Pancreas (tissue), 10 donors: ENCODE measurements around the gene MEF2C. TPM values are rescaled to one million over a fixed set of nuclear protein-coding genes. Genes with fewer than 3 reads are reported as not detected.
A peak's percentile ranks its signal among the peaks of the same experiment; 100 is the strongest.

ENCODE experiments used
- ATAC-seq, 4 donors: fragments of 200-7000 bp; cut with Tn5 transposase; one replicate each; pipeline versions ENCODE4 v1.8.0 to v1.9.1; 2020; ENCODE audit warnings: mild to moderate bottlenecking in 4 of 4, moderate library complexity in 4 of 4
- DNase-seq, 6 donors: peaks; one replicate each; pipeline ENCODE4 v3.0.0-alpha.2; 2020
- FAIRE-seq: peaks from 2 replicates; lab custom pipeline; 2012; peaks lifted over from hg19 to GRCh38; lab: Jason Lieb, UNC
- H3K27ac ChIP-seq, 4 donors: fragments of 200-600 bp; sonication (generic); 1 replicate in 3 of 4; 2 replicates in 1 of 4; pipeline versions ENCODE4 v1.5.0 to v1.8.0; 2020
- H3K27me3 ChIP-seq, 4 donors: fragments of 200-600 bp; one replicate each; pipeline ENCODE4 v1.8.0; 2021
- H3K36me3 ChIP-seq, 3 donors: fragments of 200-600 bp; sonication (generic) in 1 of 3; one replicate each; pipeline versions ENCODE4 v1.5.0 to v1.8.0; 2020 to 2021
- H3K4me1 ChIP-seq, 3 donors: fragments of 200-600 bp; one replicate each; pipeline ENCODE4 v1.8.0; 2021
- H3K4me3 ChIP-seq, 4 donors: fragments of 200-600 bp; sonication (generic) in 2 of 4; one replicate each; pipeline versions ENCODE4 v1.5.0 to v1.8.0; 2020 to 2021
- H3K9me3 ChIP-seq, 4 donors: fragments of 200-600 bp; one replicate each; pipeline ENCODE4 v1.8.0; 2021
- whole genome bisulfite sequencing, 2 donors: extraction: QIAGEN DNeasy Blood & Tissue Kit; methylation state at CpG; one replicate each; pipeline ENCODE4 v1.1.7; 2013; 5-methylcytosine and 5-hydroxymethylcytosine counted together
- intact Hi-C, 3 donors: fragments of 100-400 bp; cut with DNase I; formaldehyde crosslinking; loops; one replicate each; pipeline versions ENCODE4 v1.11.1 to v1.14.2; 2022
- polyA plus RNA-seq, 2 donors: library from polyadenylated mRNA; stranded (reverse); fragments of 200-250 nt; gene quantifications; one replicate each; pipeline ENCODE4 v1.2.3, GENCODE V29; 2013
- total RNA-seq, 6 donors: library from RNA; stranded (reverse); fragmentation: NEBNext Ultra II Directional in 4 of 6; extraction: Animal tissue kit (Norgen Biotek cat#: 25700) in 4 of 6; gene quantifications; one replicate each; pipeline versions ENCODE4 v1.2.1 to v1.2.4, GENCODE V29; 2021 to 2023
- TF ChIP-seq, protein P1 (sequence below), 4 donors: fragments of 200-600 bp; sonication (generic) in 3 of 4; IDR thresholded peaks; one replicate each; pipeline versions ENCODE4 v1.5.0 to v1.8.0; 2021; ENCODE audit warnings: antibody characterized with exemption in 4 of 4
- donor health status: healthy with polysubstance abuse.
- donor health status: DM: no; HTN: no; CAD: no; lungs with moderate emphysema.
- donor health status: DM: no; HTN: no; CAD: no.
- donor health status: control.
- donor health status: control.
- donor health status: Bipolar disorder and iron deficiency.
- donor health status: DM: yes; HTN: yes; CAD: no.
- donor health status: DM: no; HTN: no; CAD: no.
- donor health status: DM: no; HTN: no; CAD: no.
- donor health status: DM: yes; HTN: yes; CAD: no.

The MEF2C gene
- total and polyA plus RNA-seq, 8 donors: 1.5 to 19.9 (median 4.8) TPM

DNA sequence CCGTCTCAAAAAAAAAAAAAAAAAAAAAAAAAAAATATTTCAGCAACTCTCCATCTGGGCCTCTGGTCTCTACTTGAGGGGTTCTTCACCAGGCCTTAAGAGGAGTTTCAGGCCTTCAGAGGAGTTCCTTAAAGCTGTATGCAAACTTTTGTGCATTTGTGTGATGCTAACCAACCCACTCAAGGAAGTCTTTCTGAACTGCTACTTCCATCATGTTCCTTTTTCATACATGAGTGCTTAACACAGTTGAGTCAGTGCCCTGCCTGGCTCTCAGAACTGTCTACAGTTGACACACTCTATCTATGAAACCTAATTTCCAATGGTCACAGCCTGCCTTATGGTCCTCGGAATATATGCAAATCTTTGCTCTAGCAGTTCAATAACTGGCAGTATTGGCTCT lies 146.5 kb downstream of the MEF2C start:
- H3K4me3 ChIP-seq: no peak overlapping the region
- intact Hi-C loops: no loop called here

DNA sequence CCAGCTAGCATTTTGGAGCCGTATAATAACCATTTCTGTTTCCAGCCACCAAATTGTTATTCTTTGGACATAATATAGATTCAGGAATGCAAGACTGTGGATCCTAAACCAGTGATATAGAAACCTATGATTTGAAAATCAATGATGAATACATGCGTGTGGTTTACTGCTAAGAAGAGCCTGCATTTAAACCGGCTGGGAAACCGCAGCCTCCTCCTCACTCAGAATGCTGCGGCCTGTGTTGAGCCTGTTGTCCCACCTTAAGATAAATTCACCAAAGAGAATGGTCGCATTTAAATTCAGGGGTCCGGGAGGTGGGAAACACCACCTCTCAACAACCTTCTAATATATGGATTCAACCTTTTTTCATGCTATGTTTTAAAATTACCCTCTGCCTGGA lies 148.0 kb downstream of the MEF2C start:
- no peak for FAIRE-seq
- no peaks in the 10 kb centered on the region for H3K4me1 ChIP-seq
- H3K4me3 ChIP-seq: no peak overlapping the region
- TF ChIP-seq, protein P1, sequence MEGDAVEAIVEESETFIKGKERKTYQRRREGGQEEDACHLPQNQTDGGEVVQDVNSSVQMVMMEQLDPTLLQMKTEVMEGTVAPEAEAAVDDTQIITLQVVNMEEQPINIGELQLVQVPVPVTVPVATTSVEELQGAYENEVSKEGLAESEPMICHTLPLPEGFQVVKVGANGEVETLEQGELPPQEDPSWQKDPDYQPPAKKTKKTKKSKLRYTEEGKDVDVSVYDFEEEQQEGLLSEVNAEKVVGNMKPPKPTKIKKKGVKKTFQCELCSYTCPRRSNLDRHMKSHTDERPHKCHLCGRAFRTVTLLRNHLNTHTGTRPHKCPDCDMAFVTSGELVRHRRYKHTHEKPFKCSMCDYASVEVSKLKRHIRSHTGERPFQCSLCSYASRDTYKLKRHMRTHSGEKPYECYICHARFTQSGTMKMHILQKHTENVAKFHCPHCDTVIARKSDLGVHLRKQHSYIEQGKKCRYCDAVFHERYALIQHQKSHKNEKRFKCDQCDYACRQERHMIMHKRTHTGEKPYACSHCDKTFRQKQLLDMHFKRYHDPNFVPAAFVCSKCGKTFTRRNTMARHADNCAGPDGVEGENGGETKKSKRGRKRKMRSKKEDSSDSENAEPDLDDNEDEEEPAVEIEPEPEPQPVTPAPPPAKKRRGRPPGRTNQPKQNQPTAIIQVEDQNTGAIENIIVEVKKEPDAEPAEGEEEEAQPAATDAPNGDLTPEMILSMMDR (IDR thresholded peaks at IDR 0.05): no peak
- no peak overlapping the region for H3K27ac ChIP-seq
- no peaks in the 10 kb centered on the region for H3K36me3 ChIP-seq
- H3K27me3 ChIP-seq: no peaks in the 10 kb centered on the region
- ATAC-seq: no peak
- no peaks in the 10 kb centered on the region for H3K9me3 ChIP-seq
- DNase-seq: no peak
- 85 to 87% methylated on average over 7 of the region's 7 CpGs for WGBS, 2 donors
- intact Hi-C loops: no loop called here

More for the DNA sequence above, 146.5 kb downstream of the MEF2C start:
- Histone ChIP-seq H3K36me3 (no peaks in the 10 kb centered on the region), H3K27me3 (no peaks in the 10 kb centered on the region), H3K9me3 (no peaks in the 10 kb centered on the region), H3K27ac (no peak overlapping the region), H3K4me1 (no peaks in the 10 kb centered on the region)
- no peak for FAIRE-seq
- no peak for DNase-seq
- no peak for ATAC-seq
- TF ChIP-seq, protein P1 (IDR thresholded peaks at IDR 0.05): no peak
- 76 to 83% methylated on average over 1 of the region's 2 CpGs for WGBS, 2 donors

DNA sequence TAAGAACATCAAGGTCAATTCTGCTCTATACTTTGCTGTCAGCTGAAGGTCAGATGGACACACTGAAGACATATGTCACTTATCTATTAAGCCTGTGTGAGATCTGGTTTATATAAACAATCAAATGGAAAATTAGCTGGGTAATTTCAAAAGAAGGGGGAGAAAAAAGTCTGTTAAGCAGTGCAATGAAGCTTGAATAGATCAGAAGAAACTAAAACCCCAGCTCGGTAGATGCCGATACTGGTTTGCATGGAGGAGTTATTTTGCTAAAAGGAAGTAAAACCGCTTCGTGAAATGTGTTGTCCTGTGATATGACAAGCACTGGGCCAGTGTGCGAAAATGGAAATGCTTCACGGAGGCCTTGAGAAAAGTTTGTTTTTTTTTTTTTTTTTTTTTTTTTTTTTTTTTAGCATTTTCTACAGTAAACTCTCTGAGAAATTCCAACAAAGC lies 148.8 kb downstream of the MEF2C start:
- Histone ChIP-seq H3K4me1 (no peaks in the 10 kb centered on the region), H3K27ac (no peak overlapping the region), H3K4me3 (no peak overlapping the region), H3K27me3 (no peaks in the 10 kb centered on the region), H3K9me3 (no peaks in the 10 kb centered on the region), H3K36me3 (no peaks in the 10 kb centered on the region)
- intact Hi-C loops: no loop called here
- WGBS, 2 donors: 70 to 84% methylated on average over 6 of the region's 6 CpGs
- peak in 1 of 4 donors; percentile 41 for ATAC-seq
- TF ChIP-seq, protein P1 (IDR thresholded peaks at IDR 0.05): no peak
- DNase-seq: no peak
- no peak for FAIRE-seq

DNA sequence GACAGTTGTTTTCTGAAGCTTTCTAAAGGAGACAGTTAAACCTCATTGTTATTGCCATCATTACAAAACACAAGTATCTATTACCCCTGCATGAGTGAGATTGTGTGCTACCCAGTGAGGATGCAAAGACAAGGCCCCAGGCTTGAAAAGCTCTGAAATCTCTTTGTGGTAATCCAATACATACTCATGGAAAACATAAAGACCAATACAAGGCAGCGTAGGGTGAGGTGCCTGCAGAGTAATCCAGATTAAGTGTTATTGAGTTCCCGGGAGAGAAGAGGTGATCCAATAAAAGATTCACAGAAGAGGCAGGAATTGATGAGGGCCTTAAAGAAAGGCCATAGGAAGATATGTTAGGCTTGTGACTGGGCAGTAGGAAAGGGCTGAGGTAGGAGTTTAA lies 150.1 kb downstream of the MEF2C start:
- no peaks in the 10 kb centered on the region for H3K9me3 ChIP-seq
- ATAC-seq: no peak
- H3K4me3 ChIP-seq: no peak overlapping the region
- FAIRE-seq: no peak
- TF ChIP-seq, protein P1 (IDR thresholded peaks at IDR 0.05): no peak
- no peak for DNase-seq
- intact Hi-C loops: no loop called here
- WGBS, 2 donors: 90 to 94% methylated on average over 2 of the region's 2 CpGs
- H3K27me3 ChIP-seq: no peaks in the 10 kb centered on the region
- no peak overlapping the region for H3K27ac ChIP-seq
- no peaks in the 10 kb centered on the region for H3K36me3 ChIP-seq
- H3K4me1 ChIP-seq: no peaks in the 10 kb centered on the region

DNA sequence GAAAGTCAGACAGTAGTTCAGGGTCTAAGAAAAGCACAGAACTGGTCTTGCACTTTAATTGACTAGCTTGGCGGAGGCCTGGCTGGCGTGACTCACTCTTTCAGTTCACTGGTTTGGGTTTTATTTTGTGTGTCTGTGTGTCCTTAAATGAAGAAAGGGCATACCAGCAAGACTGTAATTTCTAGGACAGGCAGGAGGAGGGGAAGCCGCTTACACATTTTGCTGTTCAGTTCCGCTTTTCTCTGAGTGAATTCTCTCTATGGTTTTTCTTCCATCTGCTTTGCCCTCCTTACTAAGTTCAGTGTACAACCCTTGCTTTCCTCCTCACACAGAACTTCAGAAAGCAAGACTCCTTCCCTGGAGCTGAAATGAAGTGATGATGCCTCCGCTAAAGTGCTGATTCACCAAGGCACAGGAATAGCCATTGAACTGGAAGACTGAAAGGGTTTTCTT lies 150.8 kb downstream of the MEF2C start:
- H3K9me3 ChIP-seq: no peaks in the 10 kb centered on the region
- H3K36me3 ChIP-seq: no peaks in the 10 kb centered on the region
- peak in 2 of 4 donors; percentile 51 to 53 for ATAC-seq
- DNase-seq: no peak
- H3K4me1 ChIP-seq: no peaks in the 10 kb centered on the region
- TF ChIP-seq, protein P1 (IDR thresholded peaks at IDR 0.05): no peak
- no peak overlapping the region for H3K4me3 ChIP-seq
- no peak overlapping the region for H3K27ac ChIP-seq
- 89 to 94% methylated on average over 5 of the region's 5 CpGs for WGBS, 2 donors
- no peak for FAIRE-seq
- intact Hi-C loops: no loop called here
- no peaks in the 10 kb centered on the region for H3K27me3 ChIP-seq
